RWPE1 (cell line): ENCODE data around the gene AP1S3.
A peak's percentile ranks its signal among the peaks of the same experiment; 100 is the strongest.
"Not testable (repeated sequence)": the region's sequence is repeated elsewhere in the genome, so short reads cannot be mapped to it uniquely, and the experiment has no call there.

Source experiments
- CTCF ChIA-PET: fragments of 350-600 bp; sonication (Branson Sonifier 250); formaldehyde crosslinking; extraction: SDS; loops from one replicate; lab custom pipeline; 2021; lab: Yijun Ruan, JAX
- POLR2A ChIA-PET: fragments of 400-600 bp; formaldehyde crosslinking; extraction: SDS; loops from one replicate; lab custom pipeline; 2020; ENCODE audit warnings: antibody characterized with exemption; ENCODE audit not compliant: low non-redundant PET; lab: Yijun Ruan, JAX
- DNase-seq: peaks from one replicate; pipeline ENCODE4 v3.0.0; 2012; ENCODE audit warnings: low spot score
- H3K27ac ChIP-seq: fragments of 450-650 bp; 2 replicates; pipeline ENCODE4 v1.5.1; 2017
- TF ChIP-seq, protein P1 (sequence below): fragments of 450-650 bp; conservative IDR thresholded peaks from 2 replicates; pipeline ENCODE4 v1.5.1; 2017; ENCODE audit warnings: low read depth, mild to moderate bottlenecking

Gene AP1S3

DNA sequence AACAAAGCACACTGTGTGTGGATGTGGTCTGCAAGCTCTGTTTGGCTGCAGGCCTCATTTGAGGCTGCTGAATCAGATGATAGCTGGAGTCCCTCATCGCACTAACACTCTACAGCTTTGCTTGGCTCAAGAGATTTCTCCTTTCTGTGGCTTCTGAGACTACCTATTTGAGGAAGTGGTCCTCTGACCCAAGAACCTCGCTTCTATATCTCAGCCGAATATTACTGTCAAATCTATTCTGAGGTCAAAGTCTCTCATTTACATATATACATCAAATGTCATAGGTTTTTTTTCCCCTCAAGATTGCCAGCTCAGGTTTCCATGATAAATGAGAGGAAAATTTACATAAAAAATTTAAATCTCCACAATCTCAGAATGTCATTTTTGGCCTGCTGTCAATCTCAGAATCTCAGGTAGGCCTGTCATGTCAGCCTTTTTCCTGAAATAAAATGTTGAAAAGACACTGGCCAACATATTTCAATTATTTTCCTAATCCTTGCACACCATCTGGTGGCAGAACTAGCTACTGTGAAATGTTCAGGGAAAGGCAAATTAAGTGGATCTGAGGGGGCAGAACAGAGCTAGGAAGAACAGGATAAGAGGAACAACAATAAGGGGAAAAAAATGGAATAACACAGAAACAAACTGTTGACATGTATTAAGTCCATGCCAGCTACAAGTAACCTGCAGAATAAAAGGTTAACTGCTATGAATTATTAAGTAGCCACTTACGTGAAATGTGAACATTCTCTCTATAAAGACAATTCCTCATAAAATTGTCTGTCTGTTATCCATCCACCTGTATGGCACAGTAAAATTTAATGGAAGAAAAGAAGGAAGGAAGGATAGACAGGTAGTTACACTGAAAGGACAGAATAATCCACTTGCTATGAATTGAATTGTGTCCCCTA is 39.3 kb downstream of the AP1S3 start:
- ChIA-PET POLR2A (no interaction called here), CTCF (interaction anchor here (0.6 to 1.6 kb wide), 11 partner anchors 13 to 827 kb away, joined by 3 to 12 read pairs (median 4); no protein-coding TSS in a partner anchor)
- peak overlapping the region; percentile 84 for H3K27ac ChIP-seq
- TF ChIP-seq, protein P1, sequence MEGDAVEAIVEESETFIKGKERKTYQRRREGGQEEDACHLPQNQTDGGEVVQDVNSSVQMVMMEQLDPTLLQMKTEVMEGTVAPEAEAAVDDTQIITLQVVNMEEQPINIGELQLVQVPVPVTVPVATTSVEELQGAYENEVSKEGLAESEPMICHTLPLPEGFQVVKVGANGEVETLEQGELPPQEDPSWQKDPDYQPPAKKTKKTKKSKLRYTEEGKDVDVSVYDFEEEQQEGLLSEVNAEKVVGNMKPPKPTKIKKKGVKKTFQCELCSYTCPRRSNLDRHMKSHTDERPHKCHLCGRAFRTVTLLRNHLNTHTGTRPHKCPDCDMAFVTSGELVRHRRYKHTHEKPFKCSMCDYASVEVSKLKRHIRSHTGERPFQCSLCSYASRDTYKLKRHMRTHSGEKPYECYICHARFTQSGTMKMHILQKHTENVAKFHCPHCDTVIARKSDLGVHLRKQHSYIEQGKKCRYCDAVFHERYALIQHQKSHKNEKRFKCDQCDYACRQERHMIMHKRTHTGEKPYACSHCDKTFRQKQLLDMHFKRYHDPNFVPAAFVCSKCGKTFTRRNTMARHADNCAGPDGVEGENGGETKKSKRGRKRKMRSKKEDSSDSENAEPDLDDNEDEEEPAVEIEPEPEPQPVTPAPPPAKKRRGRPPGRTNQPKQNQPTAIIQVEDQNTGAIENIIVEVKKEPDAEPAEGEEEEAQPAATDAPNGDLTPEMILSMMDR = peak; percentile 72
- DNase-seq = peak; percentile 40

DNA sequence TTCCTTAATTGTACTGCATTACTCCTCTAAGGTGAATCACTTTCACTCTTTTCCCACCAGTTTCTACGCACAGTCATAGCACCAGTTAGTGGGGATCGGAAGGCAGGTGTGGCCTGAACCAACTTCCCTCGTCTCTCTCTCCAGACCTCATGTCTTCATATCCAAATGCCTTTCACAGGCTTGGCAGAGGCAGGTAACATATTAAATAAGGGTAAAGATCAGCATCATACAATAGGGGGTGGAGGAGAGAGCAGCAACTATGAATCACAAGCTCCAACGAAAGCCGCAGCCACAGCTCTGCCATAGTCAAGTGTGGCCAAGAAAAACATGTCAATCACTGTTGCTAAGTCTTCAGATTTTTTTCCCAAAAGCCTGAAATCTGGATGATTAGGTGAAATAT is 40.3 kb downstream of the AP1S3 start:
- peak overlapping the region; percentile 84 for H3K27ac ChIP-seq
- TF ChIP-seq, protein P1 = no peak
- POLR2A ChIA-PET = no interaction called here
- peak; percentile 86 for DNase-seq
- CTCF ChIA-PET = interaction anchor here (0.5 to 1.6 kb wide), 5 partner anchors 35 to 826 kb away, joined by 3 to 12 read pairs (median 4); no protein-coding TSS in a partner anchor

DNA sequence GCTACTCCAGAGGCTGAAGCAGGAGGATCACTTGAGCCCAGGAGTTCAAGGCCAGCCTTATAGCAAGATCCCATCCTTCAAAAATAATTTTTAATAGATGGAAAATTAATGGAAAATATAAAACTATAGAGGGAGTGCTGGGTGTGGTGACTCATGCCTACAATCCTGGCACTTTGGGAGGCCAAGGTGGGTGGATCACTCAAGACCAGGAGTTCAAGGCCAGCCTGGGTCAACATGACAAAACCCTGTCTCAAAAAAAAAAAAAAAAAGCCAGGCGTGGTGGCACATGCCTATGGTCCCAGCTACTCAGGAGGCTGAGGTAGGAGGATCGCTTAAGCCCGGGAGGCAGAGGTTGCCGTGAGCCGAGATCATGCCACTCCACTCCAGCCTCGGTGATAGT is 48.0 kb downstream of the AP1S3 start:
- POLR2A ChIA-PET = no interaction called here
- no peak for DNase-seq
- TF ChIP-seq, protein P1 = no peak
- CTCF ChIA-PET = no interaction called here
- no peak overlapping the region for H3K27ac ChIP-seq

DNA sequence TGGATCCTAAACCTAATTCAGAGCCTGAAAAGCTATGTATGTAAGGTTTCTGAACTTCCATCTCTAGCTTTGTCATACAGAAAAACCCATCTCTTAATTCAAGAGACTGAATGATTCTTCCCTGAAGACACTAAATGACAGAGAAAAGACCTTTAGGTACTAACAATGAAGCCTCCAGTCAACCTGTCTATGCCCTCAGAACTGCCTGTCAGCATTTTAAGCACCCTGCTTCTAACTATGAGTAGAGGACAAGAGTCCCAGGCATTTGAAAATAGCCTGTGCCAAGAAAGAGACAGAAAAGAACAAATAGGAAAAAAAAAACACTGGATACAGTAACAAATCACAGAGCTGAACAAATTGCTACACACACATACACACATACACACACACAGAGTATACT is 48.6 kb downstream of the AP1S3 start:
- POLR2A ChIA-PET = no interaction called here
- CTCF ChIA-PET = no interaction called here
- DNase-seq = no peak
- TF ChIP-seq, protein P1 = no peak
- H3K27ac ChIP-seq = no peak overlapping the region

DNA sequence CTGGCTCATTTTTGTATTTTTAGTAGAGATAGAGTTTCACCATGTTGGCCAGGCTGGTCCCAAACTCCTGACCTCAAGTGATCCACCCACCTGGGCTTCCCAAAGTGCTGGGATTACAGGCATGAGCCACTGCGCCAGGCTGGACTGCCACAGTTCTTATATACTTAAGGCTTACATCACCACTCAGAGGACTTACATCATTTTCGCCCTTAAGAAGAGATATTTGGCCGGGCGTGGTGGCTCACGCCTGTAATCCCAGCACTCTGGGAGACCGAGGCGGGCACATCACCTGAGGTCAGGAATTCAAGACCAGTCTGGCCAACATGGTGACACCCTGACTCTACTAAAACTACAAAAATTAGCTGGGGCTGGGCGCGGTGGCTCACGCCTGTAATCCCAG is 49.3 kb downstream of the AP1S3 start:
- H3K27ac ChIP-seq, POLR2A ChIA-PET, DNase-seq, CTCF ChIA-PET: not testable (repeated sequence)

DNA sequence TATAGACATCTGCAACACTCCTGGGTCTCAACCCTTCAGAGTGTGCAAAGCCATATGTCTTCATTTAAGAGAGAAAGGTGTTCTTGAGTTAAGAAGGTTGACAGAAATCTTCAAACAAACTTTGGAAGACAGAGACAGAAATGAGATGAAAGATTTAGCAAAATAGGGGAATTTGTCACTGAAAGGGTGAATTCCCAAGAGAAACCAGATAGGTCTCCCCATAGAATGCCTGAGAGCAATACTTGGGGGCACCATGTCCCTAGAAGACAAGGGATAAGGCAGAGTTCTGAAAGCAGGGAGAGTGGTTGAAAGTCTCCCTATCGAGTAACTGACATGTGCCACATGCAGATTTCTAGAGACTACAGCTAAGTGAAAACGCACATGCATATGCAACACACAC is 50.0 kb downstream of the AP1S3 start:
- TF ChIP-seq, protein P1 = no peak
- CTCF ChIA-PET = no interaction called here

DNA sequence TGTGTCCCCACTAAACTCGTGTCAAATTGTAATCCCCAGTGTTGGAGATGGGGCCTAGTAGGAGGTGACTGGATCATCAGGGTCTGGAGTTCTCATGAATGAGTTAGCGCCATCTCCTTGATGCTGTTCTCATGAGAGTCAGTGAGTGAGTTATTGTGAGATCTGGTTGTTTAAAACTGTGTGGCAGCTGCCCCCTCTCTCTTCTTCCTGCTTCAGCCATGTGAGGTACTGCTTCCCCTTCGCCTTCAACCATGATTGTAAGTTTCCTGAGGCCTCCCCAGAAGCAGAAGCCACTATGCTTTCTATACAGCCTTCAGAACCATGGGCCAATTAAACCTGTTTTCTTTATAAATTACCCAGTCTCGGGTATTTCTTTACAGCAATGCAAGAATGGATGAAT is 50.4 kb downstream of the AP1S3 start:
- no peak for DNase-seq
- H3K27ac ChIP-seq = no peak overlapping the region
- CTCF ChIA-PET = interaction anchor here (1.3 kb wide), 1 partner anchor 27 kb away, joined by 5 read pairs; no protein-coding TSS in a partner anchor
- POLR2A ChIA-PET = no interaction called here
- TF ChIP-seq, protein P1 = no peak

More for the DNA sequence above, 50.0 kb downstream of the AP1S3 start:
- POLR2A ChIA-PET = no interaction called here
- H3K27ac ChIP-seq = no peak overlapping the region
- DNase-seq = no peak
